K562 (cell line): ENCODE measurements around the gene FAM227B. TPM values are rescaled to one million over a fixed set of nuclear protein-coding genes. Genes with fewer than 3 reads are reported as not detected.

Experiments used
- AFF4 ChIP-seq: sonication (generic); formaldehyde crosslinking; IDR thresholded peaks from 2 replicates; pipeline ENCODE4 v1.8.0; 2023; ENCODE audit warnings: mild to moderate bottlenecking, missing genetic modification reagents
- BCL6 ChIP-seq: fragments of 250-450 bp; sonication (Bioruptor Pico); IDR thresholded peaks from 2 replicates; pipeline ENCODE4 v1.4.0; 2020
- CCNT2 ChIP-seq: IDR thresholded peaks from 2 replicates; pipeline ENCODE4 v1.6.1; 2011; ENCODE audit warnings: borderline replicate concordance, low read depth, mild to moderate bottlenecking, moderate library complexity, mixed read lengths, low read length; ENCODE audit not compliant: insufficient read length; ENCODE audit errors: extremely low read depth
- CREB3L1 ChIP-seq: fragments of 450-650 bp; IDR thresholded peaks from 2 replicates; pipeline ENCODE4 v1.6.1; 2014; ENCODE audit warnings: low read depth, mild to moderate bottlenecking, moderate library complexity, borderline replicate concordance
- EGR1 ChIP-seq: fragments of 450-650 bp; conservative IDR thresholded peaks from 2 replicates; pipeline ENCODE4 v1.6.1; 2017; ENCODE audit warnings: mild to moderate bottlenecking
- ELF1 ChIP-seq: fragments of 200-800 bp; sonication (Bioruptor generic); IDR thresholded peaks from 2 replicates; pipeline ENCODE4 v1.6.1; 2016; ENCODE audit warnings: missing genetic modification characterization, missing compliant biosample characterization
- KAT7 ChIP-seq: sonication (generic); formaldehyde crosslinking; IDR thresholded peaks from 2 replicates; pipeline ENCODE4 v1.8.0; 2022; ENCODE audit warnings: missing genetic modification reagents, mild to moderate bottlenecking, borderline replicate concordance
- KDM1A ChIP-seq, 2 experiments: fragments of 450-650 bp; IDR thresholded peaks; 2 replicates each; pipeline ENCODE4 v1.6.1; 2016; ENCODE audit warnings: mild to moderate bottlenecking in 2 of 2
- MAFK ChIP-seq: IDR thresholded peaks from 2 replicates; pipeline ENCODE4 v1.6.1; 2011; ENCODE audit warnings: low read length, improper control_type of control experiment
- MAZ ChIP-seq, 2 experiments: fragments of 450-650 bp in 1 of 2; sonication (generic) in 1 of 2; formaldehyde crosslinking; IDR thresholded peaks in 1 of 2; conservative IDR thresholded peaks in 1 of 2; 2 replicates each; pipeline versions ENCODE4 v1.4.0 to v1.5.0; 2020; ENCODE audit warnings: mild to moderate bottlenecking in 1 of 2, missing genetic modification reagents in 1 of 2
- NR2C2 ChIP-seq, 2 experiments: fragments of 200-800 bp in 1 of 2; sonication (Bioruptor generic) in 1 of 2; sonication (generic) in 1 of 2; formaldehyde crosslinking in 1 of 2; IDR thresholded peaks; 2 replicates each; pipeline versions ENCODE4 v1.6.1 to v1.8.0; 2016 to 2022; ENCODE audit warnings: mild to moderate bottlenecking in 1 of 2, missing compliant biosample characterization in 1 of 2, missing genetic modification characterization in 1 of 2, missing genetic modification reagents in 1 of 2
- POLR2AphosphoS2 ChIP-seq: IDR thresholded peaks from 2 replicates; pipeline ENCODE4 v1.6.1; 2012; ENCODE audit warnings: low read length, improper control_type of control experiment
- RAD21 ChIP-seq, 2 experiments: fragments of 250-450 bp in 1 of 2; fragments of 450-650 bp in 1 of 2; sonication (Bioruptor Pico) in 1 of 2; formaldehyde crosslinking in 1 of 2; IDR thresholded peaks in 1 of 2; conservative IDR thresholded peaks in 1 of 2; 2 replicates each; pipeline versions ENCODE4 v1.4.0 to v1.8.0; 2020 to 2022; ENCODE audit warnings: mild to moderate bottlenecking in 2 of 2, moderate library complexity in 1 of 2
- STAG1 ChIP-seq: sonication (generic); formaldehyde crosslinking; IDR thresholded peaks from 2 replicates; pipeline ENCODE4 v1.5.0; 2020; ENCODE audit warnings: missing genetic modification reagents, borderline replicate concordance
- TGIF2 ChIP-seq: sonication (generic); formaldehyde crosslinking; IDR thresholded peaks from 2 replicates; pipeline ENCODE4 v1.8.1; 2022; ENCODE audit warnings: mild to moderate bottlenecking, missing genetic modification reagents, moderate library complexity
- VEZF1 ChIP-seq: fragments of 200-800 bp; sonication (Bioruptor generic); IDR thresholded peaks from 2 replicates; pipeline ENCODE4 v1.6.1; 2017; ENCODE audit warnings: missing genetic modification characterization, missing compliant biosample characterization
- ZBTB2 ChIP-seq: fragments of 450-650 bp; IDR thresholded peaks from 2 replicates; pipeline ENCODE4 v1.6.1; 2016; ENCODE audit warnings: antibody characterized with exemption
- ZNF436 ChIP-seq: fragments of 250-450, 450-650 bp; sonication (Bioruptor Pico); formaldehyde crosslinking; IDR thresholded peaks from 2 replicates; pipeline ENCODE4 v1.7.0; 2020; ENCODE audit warnings: mild to moderate bottlenecking
- polyA plus RNA-seq, 8 experiments: library from polyadenylated mRNA; depleted of rRNA in 4 of 8; stranded (reverse) in 5 of 8; unstranded in 3 of 8; fragments of >200 nt; fragmentation: Nextera tagmentation in 2 of 8; fragmentation: Illumina TruSeq in 1 of 8; extraction: Ambion mirVana in 2 of 8; extraction: Trizol in 1 of 8; gene quantifications; 2 replicates each; pipeline versions ENCODE4 v1.2.1 to v1.2.3, GENCODE V29; 2011 to 2014; ENCODE audit warnings: inconsistent platforms in 1 of 8, missing spikeins in 1 of 8
- total RNA-seq, 7 experiments: library from RNA; depleted of rRNA in 6 of 7; stranded (reverse); fragments of >200 nt in 6 of 7; fragmentation: Illumina TruSeq in 2 of 7; extraction: Trizol in 2 of 7; gene quantifications; 2 replicates each; pipeline versions ENCODE4 v1.2.1 to v1.2.3, GENCODE V29; 2011 to 2021; ENCODE audit warnings: low replicate concordance in 1 of 7

FAM227B gene
- total and polyA plus RNA-seq, 9 of the 15 experiments (the other 6 are each of a cell fraction or from before 2014, with no cell fraction given) = 5.1 to 12.5 (median 11.2) TPM

GRCh38 chr15:49620658-49621368 is at the start of gene FAM227B, which contains the start of gene DTWD1 (continued):
- TF ChIP-seq STAG1 (CRISPR knock-in tag) (no peak), ZBTB2 (peak; percentile 79), EGR1 (no peak), POLR2AphosphoS2 (no peak), MAZ (CRISPR knock-in tag; conservative IDR thresholded peaks at IDR 0.05 in 1 of 2, IDR thresholded peaks at IDR 0.05 in 1 of 2) (peak; percentile 88 to 96), KAT7 (CRISPR knock-in tag) (peak; percentile 97; the same call in 1 of the 2 replicates), TGIF2 (CRISPR knock-in tag) (no peak; the same call in 1 of the 2 replicates), ELF1 (tag) (peak; percentile 60; the same call in 1 of the 2 replicates), BCL6 (CRISPR knock-in tag) (no peak), KDM1A (IDR thresholded peaks at IDR 0.05) (no peak), NR2C2 (CRISPR knock-in tag; IDR thresholded peaks at IDR 0.05) (no peak), NR2C2 (tag; IDR thresholded peaks at IDR 0.05) (peak; percentile 65; the same call in 1 of the 2 replicates), ZNF436 (CRISPR knock-in tag) (no peak), RAD21 (CRISPR knock-in tag; conservative IDR thresholded peaks at IDR 0.05 in 1 of 2, IDR thresholded peaks at IDR 0.05 in 1 of 2) (no peak), CCNT2 (peak; percentile 92), MAFK (0 out of 2 replicates have a peak, but pooled peaks have one; percentile 18), VEZF1 (CRISPR knock-in tag) (peak; percentile 95), CREB3L1 (peak; percentile 63; the same call in 1 of the 2 replicates), AFF4 (peak; percentile 83; the same call in 1 of the 2 replicates)
